Neuronal stem cell (in vitro differentiated cells): ENCODE measurements around the gene DUSP14.

Experiments used
- DNase-seq: peaks from one replicate; pipeline ENCODE4 v3.0.0-alpha.2; 2013; ENCODE audit warnings: low spot score
- H2AFZ ChIP-seq: one replicate; pipeline ENCODE4 v1.6.1; 2013; ENCODE audit warnings: mild to moderate bottlenecking, low read length, inconsistent platforms
- H2AK5ac ChIP-seq: 2 replicates; pipeline ENCODE4 v1.6.1; 2013; ENCODE audit warnings: low read depth, mild to moderate bottlenecking, inconsistent platforms, low read length, moderate library complexity, mixed read lengths
- H2BK120ac ChIP-seq: 2 replicates; pipeline ENCODE4 v1.6.1; 2013; ENCODE audit warnings: low read depth, mild to moderate bottlenecking, inconsistent platforms, low read length, moderate library complexity, mixed read lengths
- H2BK12ac ChIP-seq: one replicate; pipeline ENCODE4 v1.6.1; 2013; ENCODE audit warnings: low read length, inconsistent platforms
- H2BK15ac ChIP-seq: 2 replicates; pipeline ENCODE4 v1.6.1; 2013; ENCODE audit warnings: mild to moderate bottlenecking, low read length, inconsistent platforms, mixed read lengths
- H2BK5ac ChIP-seq: one replicate; pipeline ENCODE4 v1.6.1; 2013; ENCODE audit warnings: inconsistent platforms, mild to moderate bottlenecking, low read length, moderate library complexity
- H3K14ac ChIP-seq: one replicate; pipeline ENCODE4 v1.6.1; 2013; ENCODE audit warnings: low read length, inconsistent platforms
- H3K18ac ChIP-seq: 2 replicates; pipeline ENCODE4 v1.6.1; 2013; ENCODE audit warnings: low read length, inconsistent platforms
- H3K23ac ChIP-seq: 2 replicates; pipeline ENCODE4 v1.6.1; 2013; ENCODE audit warnings: low read depth, mild to moderate bottlenecking, mixed read lengths, low read length, inconsistent platforms; ENCODE audit not compliant: poor library complexity
- H3K27ac ChIP-seq: replicated peaks from 3 replicates; pipeline ENCODE4 v1.5.1; 2013; ENCODE audit warnings: low read length, inconsistent platforms
- H3K27me3 ChIP-seq, 3 experiments: 2 replicates each; pipeline ENCODE4 v1.6.1; 2013; ENCODE audit warnings: low read length in 3 of 3, mild to moderate bottlenecking in 2 of 3, inconsistent platforms in 1 of 3, low read depth in 1 of 3, mixed read lengths in 1 of 3, moderate library complexity in 1 of 3; ENCODE audit not compliant: control insufficient read depth in 3 of 3, insufficient read depth in 3 of 3
- H3K36me3 ChIP-seq, 2 donors: replicated peaks in 1 of 2; 2 replicates each; pipeline ENCODE4 v1.6.1; 2013; ENCODE audit warnings: low read length in 2 of 2; ENCODE audit not compliant: control insufficient read depth in 2 of 2, insufficient read depth in 2 of 2
- H3K4ac ChIP-seq: 2 replicates; pipeline ENCODE4 v1.6.1; 2013; ENCODE audit warnings: inconsistent platforms, mild to moderate bottlenecking, low read length, moderate library complexity
- H3K4me1 ChIP-seq, 2 donors: 1 replicate in 1 of 2; 2 replicates in 1 of 2; pipeline ENCODE4 v1.6.1; 2013; ENCODE audit warnings: low read length in 2 of 2, low read depth in 1 of 2; ENCODE audit not compliant: control insufficient read depth in 2 of 2, insufficient read depth in 1 of 2
- H3K4me2 ChIP-seq: one replicate; pipeline ENCODE4 v1.6.1; 2013; ENCODE audit warnings: mild to moderate bottlenecking, low read length, inconsistent platforms; ENCODE audit not compliant: insufficient read depth, poor library complexity, severe bottlenecking
- H3K4me3 ChIP-seq, 2 donors: 2 replicates each; pipeline ENCODE4 v1.5.1; 2013; ENCODE audit warnings: low read length in 2 of 2, mild to moderate bottlenecking in 2 of 2, inconsistent platforms in 1 of 2, moderate library complexity in 1 of 2
- H3K79me1 ChIP-seq: one replicate; pipeline ENCODE4 v1.6.1; 2013; ENCODE audit warnings: low read depth, mild to moderate bottlenecking, inconsistent platforms, low read length, moderate library complexity
- H3K9ac ChIP-seq: one replicate; pipeline ENCODE4 v1.6.1; 2013; ENCODE audit warnings: mild to moderate bottlenecking, low read depth, low read length, inconsistent platforms; ENCODE audit not compliant: poor library complexity
- H3K9me3 ChIP-seq, 2 donors: replicated peaks in 1 of 2; 2 replicates each; pipeline versions ENCODE3 to v1.6.1; 2013; ENCODE audit warnings: low read length in 2 of 2, mild to moderate bottlenecking in 2 of 2, inconsistent platforms in 1 of 2, low read depth in 1 of 2, mixed read lengths in 1 of 2, moderate library complexity in 1 of 2; ENCODE audit not compliant: control insufficient read depth in 2 of 2, insufficient read depth in 1 of 2
- H4K8ac ChIP-seq: one replicate; pipeline ENCODE4 v1.6.1; 2013; ENCODE audit warnings: low read depth, mild to moderate bottlenecking, inconsistent platforms, low read length, moderate library complexity
- H4K91ac ChIP-seq: one replicate; pipeline ENCODE4 v1.6.1; 2013; ENCODE audit warnings: low read length, low read depth, mild to moderate bottlenecking, inconsistent platforms; ENCODE audit not compliant: poor library complexity
- WGBS, 2 donors: extraction: QIAGEN DNeasy Blood & Tissue Kit; methylation state at CpG; one replicate each; pipeline ENCODE4 v1.1.7; 2013; ENCODE audit warnings: missing lambda C conversion rate in 2 of 2, mixed read lengths in 1 of 2; ENCODE audit not compliant: insufficient read length in 2 of 2, insufficient replicate concordance in 1 of 2; ENCODE audit errors: extremely low coverage in 2 of 2; 5-methylcytosine and 5-hydroxymethylcytosine counted together

The DUSP14 gene

GRCh38 chr17:37483311-37484039, 6.2 kb upstream of the DUSP14 start:
- H2AK5ac ChIP-seq: no peak overlapping the region
- H3K36me3 ChIP-seq: peaks cover 3 to 26% of the 10 kb centered on the region in 2 donors
- H3K4me2 ChIP-seq: no peak overlapping the region
- H2BK12ac ChIP-seq: no peak overlapping the region
- WGBS, 2 donors: no CpG with 5 or more reads among the region's 5 CpGs
- no peak for DNase-seq
- H3K79me1 ChIP-seq: no peaks in the 10 kb centered on the region
- no peak overlapping the region for H2BK15ac ChIP-seq
- H3K4ac ChIP-seq: no peak overlapping the region
- H4K8ac ChIP-seq: no peak overlapping the region
- no peak overlapping the region for H3K23ac ChIP-seq
- H3K9me3 ChIP-seq: no peaks in the 10 kb centered on the region
- H2BK120ac ChIP-seq: no peak overlapping the region
- no peak overlapping the region for H2BK5ac ChIP-seq
- no peak overlapping the region for H3K14ac ChIP-seq
- H3K9ac ChIP-seq: no peak overlapping the region
- no peak overlapping the region for H3K18ac ChIP-seq
- no peak overlapping the region for H2AFZ ChIP-seq
- no peak overlapping the region for H3K4me3 ChIP-seq
- peaks cover 8 to 12% of the 10 kb centered on the region in 2 donors for H3K4me1 ChIP-seq
- H4K91ac ChIP-seq: no peak overlapping the region
- H3K27me3 ChIP-seq: no peaks in the 10 kb centered on the region
- no peak overlapping the region for H3K27ac ChIP-seq

- no peaks in the 10 kb centered on the region for H3K9me3 ChIP-seq
- no peak overlapping the region for H2AFZ ChIP-seq
- H3K4me1 ChIP-seq: peaks cover 17 to 18% of the 10 kb centered on the region in 2 donors
- H2AK5ac ChIP-seq: no peak overlapping the region
- H3K14ac ChIP-seq: no peak overlapping the region
- peaks cover 0 to under 1% of the 10 kb centered on the region in 2 donors for H3K36me3 ChIP-seq
- WGBS, 2 donors: no CpG with 5 or more reads among the region's 1 CpG
- no peak overlapping the region for H3K27ac ChIP-seq
- H3K4me3 ChIP-seq: no peak overlapping the region
- H3K9ac ChIP-seq: no peak overlapping the region
- no peak overlapping the region for H3K4me2 ChIP-seq
- H2BK15ac ChIP-seq: no peak overlapping the region
- H4K91ac ChIP-seq: no peak overlapping the region
- H3K27me3 ChIP-seq: peaks cover 0 to 7% (median 0%) of the 10 kb centered on the region in 3 experiments
- no peak for DNase-seq
- no peak overlapping the region for H2BK12ac ChIP-seq
- no peaks in the 10 kb centered on the region for H3K79me1 ChIP-seq
- no peak overlapping the region for H3K18ac ChIP-seq
- no peak overlapping the region for H3K4ac ChIP-seq
- no peak overlapping the region for H4K8ac ChIP-seq
- H3K23ac ChIP-seq: no peak overlapping the region
- H2BK5ac ChIP-seq: no peak overlapping the region
- H2BK120ac ChIP-seq: no peak overlapping the region
Observed at GRCh38 chr17:37485938-37486570, 3.6 kb upstream of the DUSP14 start.

- Histone ChIP-seq H2BK5ac (no peak overlapping the region), H3K4me3 (no peak overlapping the region), H2AFZ (peak overlapping the region; percentile 98), H3K14ac (no peak overlapping the region), H3K9ac (no peak overlapping the region), H3K18ac (no peak overlapping the region), H3K4me2 (no peak overlapping the region), H3K4ac (no peak overlapping the region), H3K23ac (no peak overlapping the region), H3K27ac (no peak overlapping the region), H3K9me3 (no peaks in the 10 kb centered on the region), H3K79me1 (no peaks in the 10 kb centered on the region), H3K36me3 (no peaks in the 10 kb centered on the region), H4K8ac (no peak overlapping the region), H2BK120ac (no peak overlapping the region), H3K27me3 (peaks cover 0 to 7% (median 0%) of the 10 kb centered on the region in 3 experiments), H4K91ac (no peak overlapping the region), H2BK15ac (no peak overlapping the region), H2BK12ac (no peak overlapping the region), H2AK5ac (no peak overlapping the region), H3K4me1 (peaks cover 16 to 17% of the 10 kb centered on the region in 2 donors)
- no peak for DNase-seq
- 100% methylated on average over 2 of the region's 7 CpGs; no CpG with 5 or more reads in 1 of the 2 donors for WGBS, 2 donors
Observed at GRCh38 chr17:37488009-37488604, 1.6 kb upstream of the DUSP14 start.

- Histone ChIP-seq H3K27ac (no peak overlapping the region), H3K9me3 (no peaks in the 10 kb centered on the region), H2BK15ac (peak overlapping the region; percentile 89), H3K79me1 (no peaks in the 10 kb centered on the region), H3K4ac (no peak overlapping the region), H3K9ac (peak overlapping the region; percentile 74), H3K4me1 (peaks cover 10 to 12% of the 10 kb centered on the region in 2 donors), H2BK5ac (no peak overlapping the region), H3K14ac (no peak overlapping the region), H2AK5ac (no peak overlapping the region), H3K4me2 (peak overlapping the region; percentile 98), H3K4me3 (peak overlapping the region; percentile 83 to 91), H2BK120ac (no peak overlapping the region), H3K27me3 (peaks cover 0 to 7% (median 0%) of the 10 kb centered on the region in 3 experiments), H3K23ac (peak overlapping the region; percentile 38), H2BK12ac (no peak overlapping the region), H4K8ac (no peak overlapping the region), H3K18ac (peak overlapping the region; percentile 98), H2AFZ (peak overlapping the region; percentile 98), H4K91ac (no peak overlapping the region), H3K36me3 (no peaks in the 10 kb centered on the region)
- no CpG with 5 or more reads among the region's 25 CpGs for WGBS, 2 donors
- peak; percentile 33 for DNase-seq
Observed at GRCh38 chr17:37488607-37489196, 989 bp upstream of the DUSP14 start.
